Left lung (tissue), 10 donors: ENCODE results near the gene ANGPT4. TPM values are rescaled to one million over a fixed set of nuclear protein-coding genes. Genes with fewer than 3 reads are reported as not detected.

Experiments
- ATAC-seq: fragments of 200-7000 bp; cut with Tn5 transposase; one replicate; pipeline ENCODE4 v1.9.1; 2020; ENCODE audit warnings: moderate library complexity
- DNase-seq, 4 donors: peaks; one replicate each; pipeline ENCODE4 v3.0.0-alpha.2; 2013 to 2020
- H3K27ac ChIP-seq, 2 donors: fragments of 200-600 bp; sonication (generic) in 1 of 2; one replicate each; pipeline versions ENCODE4 v1.5.0 to v1.8.0; 2020 to 2021
- H3K27me3 ChIP-seq, 2 donors: fragments of 200-600 bp; sonication (generic) in 1 of 2; one replicate each; pipeline versions ENCODE4 v1.5.0 to v1.8.0; 2020 to 2021
- H3K36me3 ChIP-seq, 2 donors: fragments of 200-600 bp; sonication (generic) in 1 of 2; one replicate each; pipeline versions ENCODE4 v1.5.0 to v1.8.0; 2020 to 2021
- H3K4me1 ChIP-seq, 2 donors: fragments of 200-600 bp; one replicate each; pipeline ENCODE4 v1.8.0; 2021
- H3K4me3 ChIP-seq, 2 donors: fragments of 200-600 bp; sonication (generic) in 1 of 2; one replicate each; pipeline versions ENCODE4 v1.5.0 to v1.8.0; 2020 to 2021; ENCODE audit warnings: mild to moderate bottlenecking in 1 of 2
- H3K9me3 ChIP-seq, 2 donors: fragments of 200-600 bp; sonication (generic) in 1 of 2; one replicate each; pipeline versions ENCODE4 v1.5.0 to v1.8.0; 2020 to 2021
- CTCF ChIP-seq, 2 donors: fragments of 200-600 bp; sonication (generic) in 1 of 2; IDR thresholded peaks; one replicate each; pipeline versions ENCODE4 v1.5.0 to v1.8.0; 2021; ENCODE audit warnings: antibody characterized with exemption in 2 of 2
- intact Hi-C, 2 donors: fragments of 100-400 bp; cut with DNase I; formaldehyde crosslinking; loops; one replicate each; pipeline versions ENCODE4 v1.11.2 to v1.14.2; 2022
- polyA plus RNA-seq, 6 donors: library from polyadenylated mRNA; unstranded; fragments of 120-200 nt; gene quantifications; one replicate each; pipeline ENCODE4 v1.2.1, GENCODE V29; 2013; ENCODE audit not compliant: insufficient read length in 6 of 6
- total RNA-seq, 2 donors: library from RNA; stranded (reverse); fragmentation: NEBNext Ultra II Directional; extraction: Animal tissue kit (Norgen Biotek cat#: 25700); gene quantifications; one replicate each; pipeline ENCODE4 v1.2.1, GENCODE V29; 2021
- donor health status: DM: no; HTN: yes; CAD: no.
- donor health status: DM: no; HTN: no; CAD: no.

ANGPT4 gene
- total and polyA plus RNA-seq, 8 donors = 0.06 to 0.20 (median 0.10) TPM

GRCh38 chr20:824916-825315, 91.2 kb downstream of the ANGPT4 start:
- Histone ChIP-seq H3K9me3 (no peaks in the 10 kb centered on the region), H3K4me3 (no peak overlapping the region), H3K36me3 (no peaks in the 10 kb centered on the region), H3K27ac (no peak overlapping the region), H3K4me1 (no peaks in the 10 kb centered on the region), H3K27me3 (no peaks in the 10 kb centered on the region)
- DNase-seq (no peak), ATAC-seq (no peak)
- intact Hi-C loops = no loop called here
- TF ChIP-seq CTCF (IDR thresholded peaks at IDR 0.05) = no peak

GRCh38 chr20:824490-824889, 91.6 kb downstream of the ANGPT4 start:
- Histone ChIP-seq H3K9me3 (no peaks in the 10 kb centered on the region), H3K36me3 (no peaks in the 10 kb centered on the region), H3K4me1 (no peaks in the 10 kb centered on the region), H3K27ac (no peak overlapping the region), H3K27me3 (no peaks in the 10 kb centered on the region), H3K4me3 (no peak overlapping the region)
- intact Hi-C loops = no loop called here
- TF ChIP-seq CTCF (IDR thresholded peaks at IDR 0.05) = no peak
- DNase-seq = no peak
- no peak for ATAC-seq

- H3K36me3 ChIP-seq = no peaks in the 10 kb centered on the region
- no peak overlapping the region for H3K4me3 ChIP-seq
- DNase-seq (no peak), ATAC-seq (no peak)
- intact Hi-C loops = no loop called here
- H3K27ac ChIP-seq = no peak overlapping the region
- H3K27me3 ChIP-seq = no peaks in the 10 kb centered on the region
- no peaks in the 10 kb centered on the region for H3K9me3 ChIP-seq
- H3K4me1 ChIP-seq = no peaks in the 10 kb centered on the region
- TF ChIP-seq CTCF (IDR thresholded peaks at IDR 0.05) = no peak
Observed at GRCh38 chr20:823574-823902, 92.6 kb downstream of the ANGPT4 start.

- intact Hi-C loops = no loop called here
- Histone ChIP-seq H3K4me3 (no peak overlapping the region), H3K36me3 (no peaks in the 10 kb centered on the region), H3K4me1 (no peaks in the 10 kb centered on the region), H3K9me3 (no peaks in the 10 kb centered on the region), H3K27me3 (no peaks in the 10 kb centered on the region), H3K27ac (no peak overlapping the region)
- DNase-seq (no peak), ATAC-seq (no peak)
- no peak for TF ChIP-seq CTCF (IDR thresholded peaks at IDR 0.05)
Observed at GRCh38 chr20:822651-823573, 93.2 kb downstream of the ANGPT4 start.

GRCh38 chr20:821731-822065, 94.4 kb downstream of the ANGPT4 start:
- no peaks in the 10 kb centered on the region for H3K4me1 ChIP-seq
- H3K9me3 ChIP-seq = no peaks in the 10 kb centered on the region
- no peaks in the 10 kb centered on the region for H3K36me3 ChIP-seq
- TF ChIP-seq CTCF (IDR thresholded peaks at IDR 0.05) = no peak
- no peaks in the 10 kb centered on the region for H3K27me3 ChIP-seq
- ATAC-seq = no peak
- DNase-seq = no peak
- H3K27ac ChIP-seq = no peak overlapping the region
- intact Hi-C loops = no loop called here
- no peak overlapping the region for H3K4me3 ChIP-seq
